HepG2 (cell line): ENCODE results near the gene ZFP69B. TPM values are rescaled to one million over a fixed set of nuclear protein-coding genes. Genes with fewer than 3 reads are reported as not detected.

ENCODE experiments used
- CTCF ChIP-seq: sonication (generic); formaldehyde crosslinking; IDR thresholded peaks from 2 replicates; pipeline ENCODE4 v1.5.0; 2020; ENCODE audit warnings: mild to moderate bottlenecking, missing genetic modification reagents, moderate library complexity
- HMGXB4 ChIP-seq, 2 experiments: sonication (generic) in 1 of 2; formaldehyde crosslinking in 1 of 2; IDR thresholded peaks; 2 replicates each; pipeline versions ENCODE4 v1.4.0 to v1.6.1; 2018 to 2020; ENCODE audit warnings: missing genetic modification reagents in 2 of 2, borderline replicate concordance in 1 of 2, low read depth in 1 of 2, mild to moderate bottlenecking in 1 of 2, missing biosample characterization in 1 of 2
- KDM5B ChIP-seq: sonication (generic); formaldehyde crosslinking; IDR thresholded peaks from 2 replicates; pipeline ENCODE4 v1.4.0; 2020; ENCODE audit warnings: missing genetic modification reagents, mild to moderate bottlenecking, borderline replicate concordance
- PATZ1 ChIP-seq: sonication (generic); formaldehyde crosslinking; IDR thresholded peaks from 2 replicates; pipeline ENCODE4 v1.4.0; 2020; ENCODE audit warnings: missing genetic modification reagents
- PHF21A ChIP-seq: sonication (generic); formaldehyde crosslinking; IDR thresholded peaks from 2 replicates; pipeline ENCODE4 v1.5.0; 2020; ENCODE audit warnings: mild to moderate bottlenecking, missing genetic modification reagents
- POLR2G ChIP-seq: fragments of 200-400 bp; formaldehyde crosslinking; IDR thresholded peaks from 2 replicates; pipeline ENCODE4 v1.6.1; 2018; ENCODE audit warnings: mild to moderate bottlenecking, low read depth, low read length, moderate library complexity
- RARA ChIP-seq: IDR thresholded peaks from 2 replicates; pipeline ENCODE4 v1.6.1; 2016; ENCODE audit warnings: missing genetic modification reagents, missing compliant biosample characterization
- RFXAP ChIP-seq: sonication (generic); formaldehyde crosslinking; IDR thresholded peaks from 2 replicates; pipeline ENCODE4 v1.4.0; 2020; ENCODE audit warnings: missing genetic modification reagents, borderline replicate concordance
- ZBTB2 ChIP-seq: sonication (generic); formaldehyde crosslinking; IDR thresholded peaks from 2 replicates; pipeline ENCODE4 v1.8.0; 2022; ENCODE audit warnings: low read depth, missing genetic modification reagents
- ZBTB33 ChIP-seq: sonication (generic); formaldehyde crosslinking; IDR thresholded peaks from 2 replicates; pipeline ENCODE4 v1.4.0; 2020; ENCODE audit warnings: missing genetic modification reagents
- ZNF362 ChIP-seq: sonication (generic); formaldehyde crosslinking; IDR thresholded peaks from 2 replicates; pipeline ENCODE4 v1.4.0; 2020; ENCODE audit warnings: missing genetic modification reagents, mild to moderate bottlenecking, borderline replicate concordance
- ZNF430 ChIP-seq: sonication (generic); formaldehyde crosslinking; IDR thresholded peaks from 2 replicates; pipeline ENCODE4 v1.9.0; 2021; ENCODE audit warnings: mild to moderate bottlenecking, missing genetic modification reagents
- ZNF773 ChIP-seq: sonication (generic); formaldehyde crosslinking; IDR thresholded peaks from 2 replicates; pipeline ENCODE4 v1.4.0; 2020; ENCODE audit warnings: missing genetic modification reagents, borderline replicate concordance
- ZNF784 ChIP-seq: sonication (generic); formaldehyde crosslinking; IDR thresholded peaks from 2 replicates; pipeline ENCODE4 v1.5.1; 2020; ENCODE audit warnings: missing genetic modification reagents, mild to moderate bottlenecking, borderline replicate concordance
- polyA plus RNA-seq, 8 experiments: library from polyadenylated mRNA; depleted of rRNA in 3 of 8; stranded (reverse) in 7 of 8; unstranded in 1 of 8; fragments of >200 nt; fragmentation: Illumina TruSeq in 4 of 8; extraction: Trizol in 4 of 8; gene quantifications; 2 replicates each; pipeline versions ENCODE4 v1.2.1 to v1.2.3, GENCODE V29; 2011 to 2016; ENCODE audit warnings: low read depth in 4 of 8, missing spikeins in 1 of 8, mixed read lengths in 1 of 8; ENCODE audit not compliant: insufficient read depth in 1 of 8
- total RNA-seq, 5 experiments: library from RNA; depleted of rRNA; stranded (reverse); fragments of >200 nt; fragmentation: Illumina TruSeq; extraction: Trizol; gene quantifications; 2 replicates each; pipeline ENCODE4 v1.2.3, GENCODE V29; 2016; ENCODE audit warnings: low read depth in 1 of 5

Gene ZFP69B
- total and polyA plus RNA-seq, 2 of the 13 experiments (the other 11 are each of a cell fraction or from before 2014, with no cell fraction given): 4.6 to 7.7 TPM

- TF ChIP-seq RFXAP (CRISPR knock-in tag): peak; percentile 45; the same call in 1 of the 2 replicates
- TF ChIP-seq ZBTB2 (CRISPR knock-in tag): 0 out of 2 replicates have a peak, but pooled peaks have one; percentile 36
- TF ChIP-seq ZNF784: peak; percentile 89; the same call in 1 of the 2 replicates
- TF ChIP-seq PHF21A: peak; percentile 98
- TF ChIP-seq ZNF362 (CRISPR knock-in tag): peak; percentile 37; the same call in 1 of the 2 replicates
- no peak for TF ChIP-seq KDM5B
- peak; percentile 66 for TF ChIP-seq POLR2G
- peak; percentile 27 to 47; a peak in 2 of 4 replicates for TF ChIP-seq HMGXB4 (CRISPR knock-in tag; IDR thresholded peaks at IDR 0.05; ENCODE audit: borderline replicate concordance in 1 of 2, low read depth in 1 of 2)
- peak; percentile 63; the same call in 1 of the 2 replicates for TF ChIP-seq ZNF430 (CRISPR knock-in tag)
- TF ChIP-seq ZNF773 (CRISPR knock-in tag): no peak
- TF ChIP-seq PATZ1 (CRISPR knock-in tag): peak; percentile 62; the same call in 1 of the 2 replicates
- TF ChIP-seq ZBTB33 (CRISPR knock-in tag): 0 out of 2 replicates have a peak, but pooled peaks have one; percentile 28
- peak; percentile 30 for TF ChIP-seq CTCF (CRISPR knock-in tag)
- peak; percentile 86 for TF ChIP-seq RARA (CRISPR knock-in tag)
Observed at GRCh38 chr1:40421431-40422384, 28.6 kb upstream of the ZFP69B start (continued).
